HuH-7 (cell line): Measurements from ENCODE around the gene ALK.
"Not testable (repeated sequence)": the region's sequence is repeated elsewhere in the genome, so short reads cannot be mapped to it uniquely, and the experiment has no call there.

ENCODE experiments used
- DNase-seq: peaks from one replicate; pipeline ENCODE4 v3.0.0; 2011; ENCODE audit warnings: low spot score

Gene ALK

DNA sequence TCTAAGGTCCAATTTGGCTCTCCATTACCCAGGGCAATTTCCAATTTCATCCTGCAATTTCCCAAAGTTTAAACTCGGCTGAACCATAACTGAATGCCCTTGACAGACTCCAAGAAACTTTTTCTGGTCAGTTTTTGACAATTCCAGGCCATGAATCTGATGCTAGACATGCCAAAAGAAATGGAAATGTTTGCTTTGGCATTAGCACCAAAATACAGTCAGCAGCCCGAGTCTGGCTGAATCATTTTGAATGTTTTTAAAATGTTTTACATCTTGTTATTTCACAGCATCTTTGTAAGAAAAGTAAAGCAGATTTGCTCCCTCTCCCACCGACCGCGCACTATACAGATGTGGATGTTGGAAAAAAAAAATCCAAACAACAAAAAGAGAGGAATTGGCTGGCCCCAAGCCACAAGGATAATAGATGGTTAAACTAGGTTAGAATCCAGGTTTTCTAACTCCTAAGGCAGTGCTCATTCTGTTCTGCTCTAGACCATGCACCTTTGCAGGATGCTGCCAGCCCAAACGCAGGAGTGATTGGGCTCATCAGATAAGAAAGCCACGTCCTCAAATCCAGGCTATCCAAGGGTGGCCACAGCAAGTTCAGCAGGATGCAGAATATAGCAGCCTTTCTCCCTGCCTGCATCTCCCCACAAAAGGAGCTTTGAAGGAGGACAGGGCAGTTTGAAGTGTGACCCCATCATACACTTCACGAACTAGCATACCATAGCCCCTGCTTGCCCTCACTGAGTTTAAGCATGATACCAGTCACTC is 167.5 kb downstream of the ALK start:
- DNase-seq: no peak

DNA sequence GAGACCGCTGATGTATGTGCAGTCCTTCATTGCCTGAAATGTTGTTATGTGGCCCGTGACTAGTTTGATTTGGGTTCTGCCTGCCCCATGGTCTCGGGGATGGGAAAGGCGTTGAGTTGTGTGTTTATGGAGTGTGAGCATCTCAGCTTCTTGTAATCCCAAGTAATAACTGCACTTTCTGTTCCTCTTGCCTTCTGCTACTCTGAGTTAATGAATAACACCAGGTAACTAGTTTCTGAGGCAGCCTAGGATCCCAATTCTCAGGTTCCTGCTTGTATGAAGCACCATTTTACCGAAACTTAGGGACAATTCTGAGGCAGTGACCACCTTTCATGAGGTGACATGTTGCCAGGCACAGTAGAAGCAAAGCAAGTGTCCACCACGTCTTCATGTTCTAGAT is 170.0 kb downstream of the ALK start:
- DNase-seq: no peak

DNA sequence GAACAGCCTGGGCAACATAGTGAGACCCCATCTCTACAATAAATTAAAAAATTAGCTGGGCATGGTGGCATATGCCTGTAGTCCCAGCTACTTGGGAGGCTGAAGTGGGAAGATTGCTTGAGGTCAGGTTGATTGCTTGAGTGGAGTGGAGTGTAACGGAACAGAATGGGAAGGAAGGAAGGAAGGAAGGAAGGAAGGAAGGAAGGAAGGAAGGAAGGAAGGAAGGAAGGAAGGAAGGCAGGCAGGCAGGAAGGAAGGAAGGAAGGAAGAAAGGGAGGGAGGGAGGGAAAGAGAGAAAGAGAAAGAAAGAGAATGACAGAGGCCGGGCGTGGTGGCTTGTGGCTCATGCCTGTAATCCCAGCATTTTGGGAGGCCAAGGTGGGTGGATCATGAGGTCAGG is 170.9 kb downstream of the ALK start:
- not testable (repeated sequence) for DNase-seq

- no peak for DNase-seq
Observed at GRCh38 chr2:29749843-29750242, 171.5 kb downstream of the ALK start.

DNA sequence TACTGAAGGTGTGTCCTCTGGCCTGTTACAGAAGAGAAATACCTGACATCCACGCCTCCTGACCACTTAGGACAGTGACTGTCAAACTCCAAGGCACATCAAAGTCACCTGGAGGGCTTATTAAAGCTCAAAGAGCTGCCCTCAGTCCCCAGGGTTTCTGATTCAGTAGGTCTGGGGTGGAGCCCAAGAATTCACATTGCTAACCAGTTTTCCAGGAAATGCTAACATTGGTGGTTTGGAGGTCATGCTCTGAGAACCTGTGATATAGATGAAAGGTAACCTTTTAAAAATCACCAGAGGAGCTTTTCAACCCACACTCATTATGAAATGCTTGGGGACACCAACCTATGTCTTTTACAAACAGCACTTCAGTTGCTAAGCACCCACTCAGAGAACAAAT is 172.3 kb downstream of the ALK start:
- no peak for DNase-seq

DNA sequence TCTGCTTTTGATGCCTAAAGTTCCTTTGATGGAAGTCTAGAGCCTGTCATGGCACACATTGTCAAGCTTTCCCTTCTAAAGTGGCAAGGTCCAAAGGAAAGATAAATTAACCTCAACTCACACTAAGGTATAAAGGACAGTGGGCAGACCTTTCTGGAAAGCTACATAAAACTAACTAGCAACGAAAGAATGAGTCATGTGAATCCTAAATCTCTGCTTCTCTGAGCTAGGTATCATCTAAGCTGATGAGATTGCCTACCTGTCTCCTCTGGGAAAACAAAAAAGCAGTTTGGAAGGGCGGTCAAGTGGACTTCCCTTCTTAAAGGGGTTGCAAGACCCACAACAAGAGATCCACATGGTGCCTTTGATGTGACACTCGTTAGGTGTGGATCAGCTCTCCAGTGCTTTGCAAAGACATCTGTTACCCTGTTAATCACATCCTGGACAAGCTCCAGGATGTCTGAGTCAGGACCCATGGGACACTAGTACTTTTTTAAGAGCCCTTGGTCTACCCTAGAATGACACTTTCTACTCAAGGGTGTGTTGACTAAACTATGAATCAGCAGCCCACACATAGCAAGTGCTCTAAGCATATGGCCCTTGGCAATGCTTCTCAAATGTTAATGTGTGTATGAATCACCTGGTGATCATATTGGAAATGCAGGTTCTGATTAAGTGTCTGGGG is 173.5 kb downstream of the ALK start:
- no peak for DNase-seq

GRCh38 chr2:29744976-29745375 is 176.4 kb downstream of the ALK start:
- DNase-seq: no peak

DNA sequence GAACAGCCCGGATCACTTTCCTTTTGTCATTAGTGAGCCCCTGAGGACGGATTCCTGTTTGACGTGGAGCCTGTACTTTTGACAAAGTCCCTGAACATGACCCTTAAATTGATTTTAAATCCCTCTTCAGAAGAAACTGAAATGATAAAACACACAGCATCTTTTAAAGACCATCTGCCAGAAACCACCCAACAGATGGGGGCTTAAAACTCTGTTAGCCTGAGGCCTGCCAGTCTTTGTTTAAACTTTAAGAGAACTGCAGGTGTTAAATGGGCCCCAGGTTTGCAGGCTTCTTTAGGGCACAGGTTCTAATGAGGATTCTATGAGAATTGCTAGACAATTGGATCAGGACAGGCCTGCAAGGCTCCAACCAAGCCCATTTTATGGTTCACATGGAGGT is 177.9 kb downstream of the ALK start:
- DNase-seq: no peak

DNA sequence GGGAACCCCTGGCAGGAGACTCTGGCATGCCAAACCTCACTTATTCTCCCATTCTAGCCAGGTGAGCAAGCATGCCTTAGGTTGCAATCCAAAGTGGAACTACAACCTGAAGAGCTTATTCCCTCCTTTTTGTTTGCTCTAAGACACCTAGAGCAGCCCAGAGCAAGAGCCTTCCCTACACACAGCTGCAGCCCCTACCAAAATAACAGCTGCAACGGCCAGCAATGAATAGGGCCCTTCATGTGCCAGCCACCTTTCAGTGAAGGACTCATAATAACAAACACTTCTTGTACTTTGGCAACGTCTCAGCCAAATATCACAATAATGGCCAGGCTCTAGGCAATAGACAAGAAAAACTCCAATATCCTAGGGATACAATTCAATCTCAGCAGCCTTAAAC is 178.7 kb downstream of the ALK start:
- no peak for DNase-seq

- DNase-seq: no peak
Observed at GRCh38 chr2:29741132-29741531, 180.3 kb downstream of the ALK start.

DNA sequence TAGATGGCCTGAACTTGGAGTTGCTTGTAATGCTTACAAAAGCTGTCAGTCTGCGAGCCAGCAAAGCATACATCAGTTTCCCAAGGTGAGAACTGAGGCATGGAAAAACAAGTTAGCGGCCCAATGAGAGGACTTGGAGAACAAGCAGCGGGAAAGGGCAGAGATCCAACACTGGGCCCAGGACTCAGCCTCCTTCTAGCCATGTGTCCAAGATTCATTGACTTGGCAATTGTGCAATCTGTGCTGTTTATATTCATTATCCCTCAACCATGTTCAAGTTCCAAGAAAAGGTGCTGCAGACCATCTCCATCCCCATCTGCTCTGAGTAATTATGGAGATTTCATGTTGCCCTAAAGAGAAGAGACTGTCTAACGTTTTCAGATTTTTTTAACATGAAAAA is 187.4 kb downstream of the ALK start:
- no peak for DNase-seq

DNA sequence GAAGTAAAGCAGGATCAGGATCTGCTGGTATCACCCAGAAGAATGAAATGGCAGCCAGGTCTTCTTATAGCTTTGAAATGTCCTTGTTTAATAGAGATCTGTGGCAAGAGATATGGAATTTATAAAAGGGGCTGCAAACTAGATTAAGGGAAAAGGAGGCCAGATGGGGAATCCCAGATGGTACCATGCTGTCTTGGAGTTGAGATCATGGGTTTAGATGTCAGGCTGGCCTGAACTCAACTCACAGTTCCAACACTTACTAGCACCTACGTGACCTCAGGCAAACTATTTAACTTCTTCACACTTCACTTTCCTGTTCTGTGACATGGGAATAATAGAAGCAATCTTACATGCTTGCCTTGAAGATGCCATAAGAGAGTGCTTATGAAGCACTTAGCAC is 188.2 kb downstream of the ALK start:
- DNase-seq: no peak

- DNase-seq: no peak
Observed at GRCh38 chr2:29731948-29732347, 189.4 kb downstream of the ALK start.

GRCh38 chr2:29729932-29730331 is 191.5 kb downstream of the ALK start:
- no peak for DNase-seq

GRCh38 chr2:29729401-29729800 is 192.0 kb downstream of the ALK start:
- DNase-seq: no peak

DNA sequence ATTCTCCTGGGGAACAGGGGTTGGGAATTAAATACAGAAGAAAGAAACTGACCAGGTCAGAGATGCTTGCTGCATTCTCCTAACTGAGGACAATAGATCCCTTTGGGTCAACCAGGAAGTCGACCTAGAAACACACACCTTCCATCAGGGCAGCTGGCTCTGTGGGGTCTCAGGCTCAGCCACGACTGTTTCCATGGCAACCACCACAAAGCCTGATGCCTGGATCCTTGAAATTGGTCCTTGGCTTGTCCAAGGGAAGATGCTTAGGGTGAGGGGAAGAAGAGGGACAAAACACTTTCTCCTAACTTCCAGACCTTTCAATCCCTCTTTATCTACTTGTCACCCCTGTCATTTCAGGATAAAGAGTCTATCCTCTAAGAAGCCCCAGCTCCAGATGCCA is 194.4 kb downstream of the ALK start:
- DNase-seq: no peak

GRCh38 chr2:29725610-29726009 is 195.8 kb downstream of the ALK start:
- no peak for DNase-seq

DNA sequence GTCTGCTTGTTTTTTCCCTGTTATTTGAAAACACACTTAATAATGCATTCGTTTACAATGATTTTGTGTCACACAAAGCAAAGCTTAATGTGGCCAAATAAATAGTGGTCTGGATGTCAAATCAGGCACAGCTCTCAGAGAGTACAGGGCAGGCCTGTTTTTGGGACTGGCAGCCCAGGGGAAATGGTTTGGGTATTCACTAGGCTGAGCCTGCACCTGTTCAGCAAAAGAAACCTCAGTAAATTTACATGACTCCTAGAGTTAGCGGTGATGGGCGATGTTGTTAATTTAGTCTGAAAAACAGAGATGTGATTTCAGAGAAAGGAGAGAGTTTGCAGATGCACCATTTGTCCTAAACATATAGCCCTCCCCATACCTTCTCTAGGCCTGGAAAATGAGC is 197.1 kb downstream of the ALK start:
- DNase-seq: no peak

DNA sequence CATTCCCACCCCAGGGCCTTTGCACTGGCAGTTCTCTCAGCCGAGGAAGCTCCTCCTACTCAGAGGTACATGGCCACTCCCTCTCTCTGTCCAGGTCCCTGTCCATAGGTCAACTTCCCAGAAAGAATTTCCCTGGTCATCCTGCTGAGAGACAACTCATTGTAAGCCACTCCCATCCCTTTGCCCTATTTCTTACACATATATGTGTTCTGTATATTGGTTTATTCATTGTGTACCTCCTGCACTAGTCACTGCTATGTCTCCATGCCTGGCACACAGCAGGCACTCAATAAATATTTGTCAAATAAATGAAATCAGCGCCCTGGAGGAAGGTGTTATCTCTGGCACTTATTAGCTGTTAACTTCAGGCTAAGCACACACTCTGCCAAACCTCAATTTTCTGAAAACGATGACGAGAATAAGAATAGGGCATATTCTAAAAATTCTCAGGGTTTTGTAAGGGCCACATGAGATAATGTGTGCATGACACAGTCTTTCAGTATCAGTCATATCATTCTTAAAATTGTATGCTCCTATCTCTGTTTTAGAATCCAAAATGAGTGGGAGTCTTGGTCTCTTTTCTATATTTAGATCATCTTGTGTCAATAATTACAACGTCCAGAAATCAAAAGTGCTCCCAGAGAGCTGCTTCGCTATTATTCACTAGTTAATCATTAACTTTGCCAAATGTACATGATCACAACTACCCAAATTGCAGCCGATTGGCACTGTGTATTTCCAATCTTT is 198.0 kb downstream of the ALK start:
- DNase-seq: no peak

GRCh38 chr2:29719639-29720038 is 201.7 kb downstream of the ALK start:
- no peak for DNase-seq

- DNase-seq: no peak
Observed at GRCh38 chr2:29718076-29718686, 203.2 kb downstream of the ALK start.

DNA sequence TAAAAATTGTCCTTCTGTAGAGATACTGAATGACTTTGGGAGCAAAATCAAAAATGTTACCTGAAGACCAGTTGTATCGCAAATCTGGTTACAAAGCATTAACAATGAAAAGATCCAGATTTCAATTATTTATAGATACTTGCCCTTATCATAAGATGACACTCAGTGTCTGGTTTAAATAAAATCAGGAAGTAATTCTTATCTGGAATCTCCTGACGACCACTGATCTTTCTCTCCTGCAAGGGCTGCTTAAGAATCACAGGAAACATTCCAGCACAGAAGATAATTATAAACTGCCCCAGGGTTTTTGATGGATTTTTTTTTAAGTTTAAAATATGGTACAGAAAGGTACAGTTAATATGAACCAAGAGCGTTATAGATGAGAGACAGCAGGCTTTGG is 205.7 kb downstream of the ALK start:
- no peak for DNase-seq

DNA sequence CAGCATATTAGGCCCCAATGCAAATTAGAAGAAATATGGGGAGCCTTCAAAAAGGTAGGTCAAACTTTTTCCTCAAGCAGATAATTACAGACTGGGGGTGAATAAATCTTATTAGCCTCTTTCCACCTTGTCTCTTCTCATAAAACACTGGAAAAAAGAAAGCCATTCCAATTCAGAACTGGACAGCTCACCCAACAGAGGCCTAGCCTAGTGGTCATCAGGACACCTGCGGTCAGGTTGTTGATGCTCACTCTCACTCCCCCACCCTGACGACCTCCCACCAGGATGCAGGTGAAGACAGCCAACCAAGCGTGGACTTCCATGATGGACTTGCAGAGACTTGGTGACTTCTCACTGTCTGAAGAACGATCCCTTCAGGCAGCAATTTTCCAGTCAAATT is 207.1 kb downstream of the ALK start:
- DNase-seq: no peak
